CD4-positive, alpha-beta T cell treated with Interleukin-17A for 4 hours (primary cell): ENCODE data around the gene AP1M1.

Experiments used
- DNase-seq: peaks from one replicate; pipeline ENCODE4 v3.0.0-alpha.2; 2020; ENCODE audit warnings: mixed read lengths

AP1M1 gene

GRCh38 chr19:16208847-16209665, 11.3 kb downstream of the AP1M1 start:
- no peak for DNase-seq

DNA sequence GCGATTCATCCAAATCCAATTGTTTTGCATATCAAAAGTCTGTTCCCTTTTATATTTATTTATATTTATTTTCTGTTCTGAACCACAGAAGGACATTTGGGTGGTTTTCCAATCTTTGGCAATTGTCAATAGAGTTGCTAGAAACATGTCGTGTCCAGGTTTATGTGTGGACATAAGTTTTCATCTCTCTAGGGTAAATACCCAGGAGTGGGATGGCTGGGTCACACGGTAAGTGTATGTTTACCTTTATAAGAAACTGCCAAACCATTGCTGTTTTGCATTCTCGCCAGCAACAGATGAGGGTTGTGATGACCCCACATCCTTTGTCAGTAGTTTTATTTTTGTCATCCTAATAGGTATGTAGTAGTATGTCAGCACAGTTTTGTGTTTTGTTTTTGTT, 12.5 kb downstream of the AP1M1 start:
- DNase-seq: no peak

DNA sequence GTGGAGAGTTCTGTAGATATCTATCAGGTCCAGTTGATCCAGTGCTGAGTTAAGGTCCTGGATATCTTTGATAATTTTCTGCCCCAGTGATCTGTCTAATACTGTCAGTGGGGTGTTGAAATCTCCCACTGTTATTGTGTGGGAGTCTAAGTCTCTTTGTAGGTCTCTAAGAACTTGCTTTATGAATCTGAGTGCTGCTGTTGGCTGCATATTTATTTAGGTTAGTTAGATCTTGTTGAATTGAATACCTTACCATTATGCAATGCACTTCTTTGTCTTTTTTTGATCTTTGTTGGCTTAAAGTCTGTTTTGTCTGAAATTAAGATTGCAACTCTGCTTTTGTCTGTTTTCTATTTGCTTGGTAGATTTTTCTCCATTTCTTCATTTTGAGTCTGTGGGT, 15.4 kb downstream of the AP1M1 start:
- no peak for DNase-seq

DNA sequence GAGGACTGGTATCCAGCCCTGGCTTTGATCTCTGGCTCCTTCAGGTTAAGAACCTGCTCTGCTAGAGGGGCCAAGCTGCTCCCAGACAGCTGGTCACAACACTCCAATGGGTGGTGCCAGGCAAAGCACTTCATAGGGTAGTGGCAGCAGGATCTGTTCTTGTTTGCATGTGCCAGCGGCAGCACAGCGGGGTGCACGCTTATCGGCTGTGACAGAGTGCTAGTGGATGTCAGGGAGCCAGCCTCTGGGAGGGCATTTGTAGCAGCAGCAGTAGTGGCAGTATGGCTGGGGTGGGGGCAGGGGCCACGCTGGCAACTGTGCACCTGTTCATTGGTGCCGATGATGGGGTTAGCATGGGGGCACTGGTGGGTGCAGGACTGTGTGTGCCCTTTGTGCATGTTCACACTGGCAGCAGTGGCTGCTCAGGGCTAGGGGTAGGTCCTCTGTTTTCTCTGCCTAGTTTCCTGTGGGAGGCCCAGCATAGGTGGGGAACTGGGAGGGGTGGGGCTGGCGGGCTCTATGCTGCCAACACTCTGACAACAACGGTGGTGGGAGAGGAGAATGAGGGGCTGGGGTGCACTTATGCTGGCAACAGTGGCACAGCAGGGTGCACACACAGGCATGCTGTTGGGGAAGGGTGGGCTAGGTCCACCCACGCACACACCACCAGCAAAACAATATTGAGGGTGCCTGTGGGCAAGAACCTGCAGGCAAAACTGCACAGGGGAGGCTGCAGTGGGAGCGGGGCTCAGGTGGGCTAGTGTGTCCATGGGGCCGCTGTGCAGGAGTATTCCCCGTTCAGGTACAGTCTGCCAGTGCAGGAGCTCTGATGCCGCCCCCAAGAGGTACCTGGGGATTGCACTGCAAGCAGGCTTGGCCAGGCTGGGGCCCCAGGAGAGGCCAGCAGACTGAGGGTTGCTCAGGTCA, 19.3 kb downstream of the AP1M1 start:
- DNase-seq: peak; percentile 66

DNA sequence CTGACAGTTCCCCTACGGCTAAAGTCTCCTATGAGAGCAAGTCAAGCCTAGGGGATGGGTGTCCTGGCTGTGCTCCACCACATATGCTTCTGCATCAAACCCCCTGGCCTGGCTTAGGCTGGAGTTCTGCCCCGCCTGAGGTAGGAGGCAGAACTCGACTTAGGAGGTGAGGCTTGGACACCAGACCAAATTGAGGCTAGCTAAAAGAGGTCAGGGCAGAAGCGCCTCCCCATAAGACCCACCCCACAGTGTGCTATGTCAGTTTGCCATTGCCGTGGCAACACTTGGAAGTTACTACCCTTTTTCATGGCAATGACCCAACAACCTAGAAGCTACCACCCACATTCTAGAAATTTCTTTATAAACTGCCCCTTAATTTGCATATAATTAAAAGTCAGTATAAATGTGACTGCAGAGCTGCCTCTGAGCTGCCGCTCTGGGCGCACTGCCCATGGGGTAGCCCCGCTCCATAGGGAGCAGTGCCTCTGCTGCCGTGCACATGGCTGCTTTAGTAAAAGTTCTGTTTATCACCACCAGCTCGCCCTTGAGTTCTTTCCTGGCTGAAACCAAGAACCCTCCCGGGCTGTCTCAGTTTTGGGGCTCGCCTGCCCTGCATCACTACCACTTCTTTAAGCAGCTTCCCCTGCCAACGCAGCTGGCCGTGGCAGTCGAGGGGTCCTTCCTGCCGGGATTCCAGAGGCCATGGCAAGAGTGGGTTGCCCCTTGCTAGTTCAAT, 20.2 kb downstream of the AP1M1 start:
- no peak for DNase-seq

DNA sequence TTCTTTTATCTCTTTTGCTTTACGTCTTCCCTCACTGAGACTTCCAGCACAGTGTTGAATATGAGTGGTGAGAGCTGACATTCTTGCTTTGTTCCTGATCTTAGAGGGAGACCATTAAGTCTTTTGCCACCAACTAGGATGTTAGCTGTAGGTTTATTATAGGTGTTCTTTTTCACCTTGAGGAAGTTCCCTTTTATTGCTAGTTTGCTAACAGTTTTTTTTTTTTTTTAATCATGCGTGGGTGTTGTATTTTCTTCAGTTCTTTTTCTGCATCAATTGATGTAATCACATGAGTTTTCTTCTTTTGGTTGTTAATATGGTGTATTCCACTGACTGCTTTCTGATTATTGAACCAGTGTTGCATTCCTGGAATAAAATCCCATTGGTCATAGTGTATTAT, 21.1 kb downstream of the AP1M1 start:
- DNase-seq: no peak

DNA sequence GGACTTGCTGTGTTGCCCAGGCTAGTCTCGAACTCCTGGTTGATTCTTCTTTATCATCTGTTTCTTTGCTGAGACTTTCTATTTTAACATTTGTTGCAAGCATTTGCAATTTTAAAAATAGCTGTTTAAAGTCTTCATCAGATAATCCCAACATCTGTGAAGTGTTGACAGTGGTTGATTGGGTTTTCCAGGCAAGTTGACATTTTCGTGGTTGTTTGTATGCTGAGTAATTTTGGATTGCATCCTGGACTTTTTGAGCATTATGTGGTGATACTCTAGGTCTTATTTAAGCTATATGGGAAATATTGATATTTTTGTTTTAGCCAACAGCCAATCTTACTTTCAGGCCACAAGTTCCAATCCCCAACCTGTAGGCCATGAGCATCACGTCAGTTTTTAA, 25.1 kb downstream of the AP1M1 start:
- DNase-seq: no peak

DNA sequence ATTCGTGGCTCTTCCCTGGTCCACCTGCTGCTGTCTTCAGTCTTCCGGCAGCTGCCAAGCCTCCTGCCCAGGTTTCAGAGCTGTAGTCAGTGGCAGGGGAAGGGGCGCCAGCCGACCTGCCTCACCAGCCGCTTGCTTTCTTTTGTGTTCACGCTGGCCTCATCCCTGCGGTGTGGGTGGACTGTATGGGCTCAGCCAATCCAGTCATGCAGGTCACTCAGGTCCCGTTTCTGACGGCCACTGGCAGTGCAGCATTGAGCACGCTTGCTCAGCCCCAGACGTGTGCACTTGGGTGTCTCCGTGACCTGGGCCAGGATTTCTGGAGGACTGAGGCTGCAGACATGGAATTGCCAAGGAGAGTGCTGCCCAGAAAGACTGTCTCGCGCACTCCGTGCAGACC, 26.0 kb downstream of the AP1M1 start:
- no peak for DNase-seq

DNA sequence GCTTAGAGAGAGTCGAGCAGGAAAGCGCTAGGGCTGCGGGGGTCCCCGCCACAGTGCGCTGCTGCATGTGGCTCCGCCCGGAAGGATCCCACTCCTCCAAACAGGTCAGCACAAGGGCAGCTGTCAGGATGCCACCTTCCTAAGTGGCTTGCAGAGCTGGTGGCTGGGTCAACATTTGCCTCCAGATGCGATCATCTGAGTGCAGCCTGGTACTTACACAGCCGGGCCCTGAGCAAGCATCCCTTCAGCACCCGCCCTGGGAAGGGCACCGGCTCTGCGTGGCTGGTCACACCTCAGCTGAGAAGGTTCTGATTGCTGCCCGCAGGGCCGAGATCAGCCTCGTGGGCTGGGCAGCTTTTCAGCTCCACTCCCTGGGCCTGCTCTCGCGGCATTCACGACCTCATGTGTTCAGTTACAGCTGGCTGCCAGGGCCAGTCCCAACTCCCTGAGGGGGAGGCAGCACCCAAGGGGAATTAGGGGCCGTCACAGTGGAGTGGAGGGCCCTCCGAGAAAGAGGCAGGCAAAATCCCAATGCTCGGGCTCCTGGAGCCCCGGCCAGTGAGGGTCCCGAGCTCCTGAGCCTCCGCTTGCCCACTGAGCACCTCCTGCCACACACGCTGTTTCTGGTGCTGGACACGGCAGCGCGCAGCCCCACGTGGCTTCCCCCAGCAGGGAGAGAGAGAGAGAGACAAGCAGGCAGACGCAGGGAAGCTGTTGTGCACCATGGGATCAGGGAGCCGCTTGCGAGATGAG, 26.8 kb downstream of the AP1M1 start:
- DNase-seq: no peak

DNA sequence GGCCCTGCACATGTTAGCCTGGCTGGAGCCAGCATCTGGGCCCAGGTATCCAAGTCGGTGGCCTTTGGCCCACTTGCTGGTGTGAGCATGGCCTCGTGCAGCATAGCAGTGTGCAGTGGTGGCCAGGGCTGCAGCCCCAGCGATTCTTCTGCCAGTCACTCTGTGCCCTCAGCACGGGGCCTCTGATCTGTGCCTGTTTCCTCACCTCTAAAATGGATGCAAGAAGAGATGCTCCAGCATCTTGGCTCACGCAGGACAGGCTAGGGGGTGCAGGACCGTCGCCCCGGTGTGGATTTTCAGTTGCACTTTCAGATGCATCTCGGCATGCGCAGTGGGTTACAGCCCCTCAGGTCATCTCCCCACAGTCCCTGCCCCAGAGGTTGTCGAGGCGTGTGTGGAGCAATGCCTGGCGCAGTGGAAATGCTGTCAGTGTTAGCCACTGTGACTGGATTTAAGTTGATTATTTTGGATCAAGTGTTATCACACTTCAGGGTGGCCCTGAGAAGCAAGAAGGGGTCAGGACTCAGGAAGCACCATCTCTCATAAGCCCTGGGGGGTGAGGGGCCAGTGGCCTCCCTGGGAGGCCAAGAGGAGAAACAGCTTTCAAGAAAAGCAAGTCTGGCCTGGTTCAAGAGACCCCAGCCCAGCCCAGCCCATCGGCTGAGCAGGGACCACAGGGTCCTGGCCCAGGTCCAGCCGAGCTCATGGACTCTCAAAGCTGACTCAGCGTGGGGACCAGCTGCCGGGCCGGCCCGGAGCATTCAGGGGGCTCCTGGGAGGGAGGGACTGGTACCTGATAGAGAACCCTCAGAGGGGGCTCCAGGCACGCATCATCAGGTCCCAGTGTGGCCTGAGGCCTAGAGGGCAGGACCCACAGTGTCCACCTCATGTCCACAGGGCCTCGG, 27.8 kb downstream of the AP1M1 start:
- DNase-seq: no peak

- no peak for DNase-seq
These were observed 28.5 kb downstream of the AP1M1 start for GRCh38 chr19:16226184-16226591.

GRCh38 chr19:16226878-16227836, 29.4 kb downstream of the AP1M1 start:
- DNase-seq: no peak

- DNase-seq: no peak
These were observed 30.3 kb downstream of the AP1M1 start for GRCh38 chr19:16227837-16228636.

DNA sequence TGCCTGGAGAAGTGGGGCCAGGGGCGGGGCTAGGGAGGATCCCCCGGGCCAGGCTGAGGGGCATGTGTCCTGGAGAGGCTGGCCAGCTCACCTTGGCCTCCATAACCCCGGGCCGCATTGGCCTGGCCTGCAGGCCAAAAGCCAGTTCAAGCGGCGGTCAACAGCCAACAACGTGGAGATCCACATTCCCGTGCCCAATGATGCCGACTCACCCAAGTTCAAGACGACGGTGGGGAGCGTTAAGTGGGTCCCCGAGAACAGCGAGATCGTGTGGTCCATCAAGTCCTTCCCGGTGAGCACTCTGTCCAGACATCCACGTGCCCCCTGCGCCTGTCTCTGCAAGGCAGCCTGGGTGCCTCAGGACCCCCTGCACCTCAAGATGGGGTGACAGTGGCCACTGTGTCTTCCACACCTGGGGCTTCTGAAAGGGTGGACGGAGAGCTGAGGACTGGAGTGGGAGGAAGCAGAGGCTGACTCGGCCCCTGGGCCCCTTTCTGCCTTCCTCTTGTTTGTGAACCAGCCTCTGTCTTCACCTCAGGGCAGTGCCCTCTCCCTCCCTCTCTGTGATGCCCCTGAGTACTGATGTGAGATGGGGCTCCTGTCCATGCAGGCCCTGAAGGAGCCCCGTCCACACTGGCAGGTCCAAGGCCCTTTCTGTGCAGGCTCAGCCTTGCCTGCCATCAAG, 31.1 kb downstream of the AP1M1 start:
- DNase-seq: no peak

- no peak for DNase-seq
These were observed 31.6 kb downstream of the AP1M1 start for GRCh38 chr19:16229322-16229641.

DNA sequence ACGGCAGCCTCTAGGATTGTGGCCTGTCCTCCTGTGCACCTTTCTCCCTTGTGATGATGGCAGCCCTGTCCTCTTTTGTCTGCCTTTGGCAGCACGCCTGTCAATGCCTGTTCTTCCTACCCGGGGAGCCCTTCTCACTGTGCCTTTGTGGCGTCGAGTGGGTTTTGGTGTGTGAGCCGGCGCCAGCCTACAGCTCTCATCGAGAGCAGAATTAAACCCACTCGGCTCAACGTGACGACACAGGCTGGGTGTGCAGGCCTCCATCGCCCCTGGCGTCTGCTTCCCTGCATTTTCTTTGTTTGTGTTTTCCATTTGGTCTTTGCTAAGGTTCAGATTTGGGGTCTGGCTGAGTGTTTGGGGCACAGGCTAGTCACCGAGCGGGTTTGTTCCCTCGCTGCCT, 34.4 kb downstream of the AP1M1 start:
- no peak for DNase-seq

DNA sequence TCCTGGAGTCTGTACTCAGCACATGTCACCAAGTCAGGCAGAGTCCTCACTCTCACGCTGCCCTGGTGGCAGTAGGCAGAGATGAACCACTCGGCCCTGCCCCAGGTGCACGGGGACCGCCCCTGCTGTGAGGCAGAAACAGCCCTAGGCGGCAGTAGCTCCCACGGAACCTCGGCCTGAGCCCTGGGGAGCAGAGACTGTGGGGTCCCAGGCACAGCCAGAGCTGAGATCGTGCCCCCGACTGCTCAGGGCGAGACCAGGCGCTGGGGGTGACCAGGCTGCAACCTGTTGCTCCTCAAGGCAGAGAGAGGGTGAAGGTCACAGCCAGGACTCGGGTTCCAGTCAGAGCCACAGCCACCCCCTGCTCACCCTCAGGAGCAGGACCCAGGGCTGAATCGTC, 34.9 kb downstream of the AP1M1 start:
- DNase-seq: no peak

- DNase-seq: no peak
These were observed 35.5 kb downstream of the AP1M1 start for GRCh38 chr19:16233081-16233776.
